GM12878 (cell line): ENCODE data around the gene LHFPL3. TPM values are rescaled to one million over a fixed set of nuclear protein-coding genes. Genes with fewer than 3 reads are reported as not detected.

Experiments
- ATAC-seq: fragments of 200-7000 bp; cut with Tn5 transposase; 3 replicates; pipeline ENCODE4 v1.9.1; 2020; ENCODE audit warnings: mild to moderate bottlenecking, moderate library complexity
- BruUV-seq: library from RNA; stranded (reverse); fragments of 400-500 nt; replicated peaks from 2 replicates; lab custom pipeline; 2021; lab: Mats Ljungman, UMichigan
- CTCF ChIA-PET: fragments of 300-600 bp; sonication (Branson Sonifier 250); formaldehyde crosslinking; extraction: SDS; loops from one replicate; lab custom pipeline; 2021; ENCODE audit warnings: inconsistent platforms; lab: Yijun Ruan, JAX
- POLR2A ChIA-PET: fragments of 350-600 bp; formaldehyde crosslinking; extraction: SDS; loops from one replicate; lab custom pipeline; 2021; ENCODE audit warnings: inconsistent platforms; lab: Charles Lee
- RAD21 ChIA-PET: fragments of 300-600 bp; sonication (Branson Sonifier 250); formaldehyde crosslinking; loops from one replicate; lab custom pipeline; 2023; ENCODE audit warnings: antibody characterized with exemption; ENCODE audit not compliant: unreplicated experiment; lab: Charles Lee
- SMC1A ChIA-PET: fragments of 300-600 bp; sonication (Branson Sonifier 250); formaldehyde crosslinking; loops from one replicate; lab custom pipeline; 2023; ENCODE audit not compliant: unreplicated experiment, uncharacterized antibody; lab: Charles Lee
- DNase-seq: peaks from one replicate; pipeline ENCODE4 v3.0.0-alpha.2; 2011; ENCODE audit warnings: low read depth, low spot score
- FAIRE-seq: peaks from 3 replicates; lab custom pipeline; 2011; peaks lifted over from hg19 to GRCh38; lab: Jason Lieb, UNC
- H2AFZ ChIP-seq: 2 replicates; pipeline ENCODE4 v1.6.0; 2011; ENCODE audit warnings: low read depth, low read length, control low read depth; ENCODE audit not compliant: control insufficient read depth
- H3K27ac ChIP-seq: 2 replicates; pipeline ENCODE4 v1.5.1; 2011; ENCODE audit warnings: control low read depth; ENCODE audit not compliant: control insufficient read depth, insufficient read depth
- H3K27me3 ChIP-seq, 2 experiments: replicated peaks in 1 of 2; 2 replicates each; pipeline versions ENCODE4 v1.6.0 to v1.6.1; 2011; ENCODE audit warnings: low read length in 1 of 2; ENCODE audit not compliant: control insufficient read depth in 2 of 2, insufficient read depth in 2 of 2
- H3K36me3 ChIP-seq, 2 experiments: 2 replicates each; pipeline ENCODE4 v1.5.1; 2011; ENCODE audit warnings: low read length in 1 of 2; ENCODE audit not compliant: control insufficient read depth in 2 of 2, insufficient read depth in 2 of 2
- H3K4me1 ChIP-seq: 2 replicates; pipeline ENCODE4 v1.6.1; 2011; ENCODE audit warnings: mild to moderate bottlenecking, low read length, moderate library complexity, mixed read lengths; ENCODE audit not compliant: control insufficient read depth, insufficient read depth
- H3K4me2 ChIP-seq: 2 replicates; pipeline ENCODE4 v1.6.0; 2011; ENCODE audit warnings: control low read depth; ENCODE audit not compliant: control insufficient read depth, insufficient read depth
- H3K4me3 ChIP-seq: fragments of 200-600 bp; sonication (generic); 2 replicates; pipeline ENCODE4 v1.5.1; 2016
- H3K79me2 ChIP-seq: 2 replicates; pipeline ENCODE4 v1.6.0; 2011; ENCODE audit warnings: low read length; ENCODE audit not compliant: control insufficient read depth, insufficient read depth
- H3K9ac ChIP-seq: 2 replicates; pipeline ENCODE4 v1.8.0; 2011; ENCODE audit warnings: low read length, control low read depth, mixed read lengths; ENCODE audit not compliant: control insufficient read depth, insufficient read depth
- H3K9me3 ChIP-seq: replicated peaks from 3 replicates; pipeline ENCODE4 v1.5.1; 2011; ENCODE audit warnings: mild to moderate bottlenecking, low read length; ENCODE audit not compliant: control insufficient read depth, insufficient read depth
- H4K20me1 ChIP-seq: 2 replicates; pipeline ENCODE4 v1.6.0; 2011; ENCODE audit not compliant: control insufficient read depth, insufficient read depth
- CHD1 ChIP-seq: IDR thresholded peaks from 2 replicates; pipeline ENCODE4 v1.6.1; 2012; ENCODE audit warnings: low read depth, low read length, improper control_type of control experiment
- CREB1 ChIP-seq: IDR thresholded peaks from 2 replicates; pipeline ENCODE4 v1.6.1; 2012; ENCODE audit warnings: low read depth, mild to moderate bottlenecking, inconsistent platforms
- ETV6 ChIP-seq, 2 experiments: fragments of 450-650 bp in 1 of 2; IDR thresholded peaks in 1 of 2; conservative IDR thresholded peaks in 1 of 2; 2 replicates each; pipeline ENCODE4 v1.6.1; 2014; ENCODE audit warnings: antibody characterized with exemption in 1 of 2, borderline replicate concordance in 1 of 2, low read depth in 1 of 2, mild to moderate bottlenecking in 1 of 2, moderate library complexity in 1 of 2
- SUZ12 ChIP-seq: fragments of 200-600 bp; sonication (generic); IDR thresholded peaks from one replicate; pipeline ENCODE4 v1.6.1; 2018; ENCODE audit warnings: antibody characterized with exemption, mild to moderate bottlenecking; ENCODE audit not compliant: unreplicated experiment
- WRNIP1 ChIP-seq: IDR thresholded peaks from 2 replicates; pipeline ENCODE4 v1.6.1; 2011; ENCODE audit warnings: low read depth, low read length, improper control_type of control experiment, borderline replicate concordance
- ZNF217 ChIP-seq: fragments of 450-650 bp; IDR thresholded peaks from 2 replicates; pipeline ENCODE4 v1.6.1; 2017; ENCODE audit warnings: antibody characterized with exemption, mild to moderate bottlenecking
- WGBS: methylation state at CpG from one replicate; pipeline ENCODE4 v1.1.6; 2016; ENCODE audit warnings: low lambda C conversion rate; ENCODE audit not compliant: insufficient replicate concordance, insufficient coverage; ENCODE audit errors: missing lambda C conversion rate; 5-methylcytosine and 5-hydroxymethylcytosine counted together
- in situ Hi-C: fragments of 300-500 bp; cut with MboI; formaldehyde crosslinking; loops from 9 replicates; pipeline ENCODE4 v1.14.3; 2018; ENCODE audit warnings: mixed read lengths
- intact Hi-C: fragments of 100-400 bp; cut with micrococcal nuclease; formaldehyde crosslinking; loops from one replicate; pipeline ENCODE4 v1.14.2; 2022; ENCODE audit not compliant: unreplicated experiment
- polyA plus RNA-seq, 11 experiments: library from polyadenylated mRNA; depleted of rRNA in 4 of 11; unstranded in 6 of 11; stranded (reverse) in 5 of 11; fragments of >200 nt; fragmentation: Nextera tagmentation in 4 of 11; fragmentation: Illumina TruSeq in 1 of 11; extraction: Ambion mirVana in 4 of 11; extraction: Trizol in 1 of 11; gene quantifications; 1 replicate in 1 of 11; 2 replicates in 10 of 11; pipeline versions ENCODE4 v1.2.1 to v1.2.3, GENCODE V29; 2011 to 2016; ENCODE audit warnings: inconsistent platforms in 2 of 11, missing spikeins in 2 of 11, low read depth in 1 of 11
- total RNA-seq, 4 experiments: library from RNA; depleted of rRNA in 3 of 4; stranded (reverse); fragments of >200 nt in 3 of 4; fragmentation: Illumina TruSeq in 1 of 4; extraction: Trizol in 1 of 4; gene quantifications; 2 replicates each; pipeline versions ENCODE4 v1.2.1 to v1.2.3, GENCODE V29; 2013 to 2021
- TF ChIP-seq, protein P1 (sequence below): IDR thresholded peaks from 2 replicates; pipeline ENCODE4 v1.6.1; 2012; ENCODE audit warnings: low read length, inconsistent platforms
- TF ChIP-seq, protein P2 (sequence below): fragments of 450-650 bp; IDR thresholded peaks from 2 replicates; pipeline ENCODE4 v1.6.1; 2017; ENCODE audit warnings: antibody characterized with exemption, mild to moderate bottlenecking, moderate library complexity

Gene LHFPL3
- total and polyA plus RNA-seq, 10 of the 15 experiments (the other 5 are each of a cell fraction or from before 2014, with no cell fraction given): 0.09 TPM; not detected in 9

GRCh38 chr7:104826135-104826534, 497.7 kb downstream of the LHFPL3 start (continued):
- TF ChIP-seq, protein P1, sequence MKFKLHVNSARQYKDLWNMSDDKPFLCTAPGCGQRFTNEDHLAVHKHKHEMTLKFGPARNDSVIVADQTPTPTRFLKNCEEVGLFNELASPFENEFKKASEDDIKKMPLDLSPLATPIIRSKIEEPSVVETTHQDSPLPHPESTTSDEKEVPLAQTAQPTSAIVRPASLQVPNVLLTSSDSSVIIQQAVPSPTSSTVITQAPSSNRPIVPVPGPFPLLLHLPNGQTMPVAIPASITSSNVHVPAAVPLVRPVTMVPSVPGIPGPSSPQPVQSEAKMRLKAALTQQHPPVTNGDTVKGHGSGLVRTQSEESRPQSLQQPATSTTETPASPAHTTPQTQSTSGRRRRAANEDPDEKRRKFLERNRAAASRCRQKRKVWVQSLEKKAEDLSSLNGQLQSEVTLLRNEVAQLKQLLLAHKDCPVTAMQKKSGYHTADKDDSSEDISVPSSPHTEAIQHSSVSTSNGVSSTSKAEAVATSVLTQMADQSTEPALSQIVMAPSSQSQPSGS: no peak

DNA sequence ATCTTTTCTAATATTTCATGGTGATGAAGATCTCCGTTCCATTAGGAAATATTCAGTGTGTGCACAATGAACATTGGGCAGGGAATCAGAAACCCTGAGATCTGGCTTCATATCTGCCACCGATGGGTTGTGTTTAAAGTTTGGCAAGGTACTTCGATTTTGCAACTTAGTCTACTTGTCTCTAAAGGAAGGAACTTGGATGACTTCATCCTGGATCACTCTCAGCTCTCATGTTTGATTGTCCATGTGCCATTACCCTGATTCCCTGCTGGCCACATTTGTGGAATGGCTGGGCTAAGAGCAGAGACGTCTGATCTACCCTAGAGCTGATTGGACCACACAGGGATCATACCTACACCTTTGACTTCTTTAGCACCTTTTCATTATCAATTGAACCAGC, 508.6 kb downstream of the LHFPL3 start:
- ATAC-seq: no peak
- Histone ChIP-seq H3K27me3 (no peaks in the 10 kb centered on the region), H3K79me2 (no peaks in the 10 kb centered on the region), H3K4me3 (no peak overlapping the region), H3K9me3 (no peaks in the 10 kb centered on the region; the same call in 2 of the 3 replicates), H3K27ac (no peak overlapping the region), H3K9ac (no peak overlapping the region), H2AFZ (no peak overlapping the region), H3K4me2 (no peak overlapping the region), H4K20me1 (no peaks in the 10 kb centered on the region), H3K4me1 (no peaks in the 10 kb centered on the region), H3K36me3 (no peaks in the 10 kb centered on the region)
- no TSS peak for BruUV-seq
- no peak for FAIRE-seq
- no peak for DNase-seq
- in situ Hi-C loops: no loop called here
- ChIA-PET CTCF (interaction anchor here (1.7 to 2.6 kb wide), 4 partner anchors 11 to 193 kb away, joined by 3 to 16 read pairs (median 6); no protein-coding TSS in a partner anchor), POLR2A (no interaction called here), RAD21 (interaction anchor here (1.3 kb wide), 1 partner anchor 12 kb away, joined by 3 read pairs; no protein-coding TSS in a partner anchor), SMC1A (interaction anchor here (0.9 to 2.1 kb wide), 2 partner anchors 10 to 12 kb away, joined by 3 to 8 read pairs; no protein-coding TSS in a partner anchor)
- TF ChIP-seq ZNF217: no peak
- TF ChIP-seq CREB1: no peak
- no peak for TF ChIP-seq SUZ12
- no peak for TF ChIP-seq ETV6 (conservative IDR thresholded peaks at IDR 0.05 in 1 of 2, IDR thresholded peaks at IDR 0.05 in 1 of 2; ENCODE audit: borderline replicate concordance in 1 of 2, low read depth in 1 of 2)
- TF ChIP-seq CHD1: no peak
- TF ChIP-seq, protein P2, sequence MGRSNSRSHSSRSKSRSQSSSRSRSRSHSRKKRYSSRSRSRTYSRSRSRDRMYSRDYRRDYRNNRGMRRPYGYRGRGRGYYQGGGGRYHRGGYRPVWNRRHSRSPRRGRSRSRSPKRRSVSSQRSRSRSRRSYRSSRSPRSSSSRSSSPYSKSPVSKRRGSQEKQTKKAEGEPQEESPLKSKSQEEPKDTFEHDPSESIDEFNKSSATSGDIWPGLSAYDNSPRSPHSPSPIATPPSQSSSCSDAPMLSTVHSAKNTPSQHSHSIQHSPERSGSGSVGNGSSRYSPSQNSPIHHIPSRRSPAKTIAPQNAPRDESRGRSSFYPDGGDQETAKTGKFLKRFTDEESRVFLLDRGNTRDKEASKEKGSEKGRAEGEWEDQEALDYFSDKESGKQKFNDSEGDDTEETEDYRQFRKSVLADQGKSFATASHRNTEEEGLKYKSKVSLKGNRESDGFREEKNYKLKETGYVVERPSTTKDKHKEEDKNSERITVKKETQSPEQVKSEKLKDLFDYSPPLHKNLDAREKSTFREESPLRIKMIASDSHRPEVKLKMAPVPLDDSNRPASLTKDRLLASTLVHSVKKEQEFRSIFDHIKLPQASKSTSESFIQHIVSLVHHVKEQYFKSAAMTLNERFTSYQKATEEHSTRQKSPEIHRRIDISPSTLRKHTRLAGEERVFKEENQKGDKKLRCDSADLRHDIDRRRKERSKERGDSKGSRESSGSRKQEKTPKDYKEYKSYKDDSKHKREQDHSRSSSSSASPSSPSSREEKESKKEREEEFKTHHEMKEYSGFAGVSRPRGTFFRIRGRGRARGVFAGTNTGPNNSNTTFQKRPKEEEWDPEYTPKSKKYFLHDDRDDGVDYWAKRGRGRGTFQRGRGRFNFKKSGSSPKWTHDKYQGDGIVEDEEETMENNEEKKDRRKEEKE: no peak
- TF ChIP-seq WRNIP1: no peak
- 31% methylated on average over 4 of the region's 4 CpGs for WGBS
- intact Hi-C loops: no loop called here
